Measurements from ENCODE around the gene JADE1.

The JADE1 gene

GRCh38 chr4:128859887-128860677, 50.6 kb downstream of the JADE1 start:
- no peak overlapping the region for H3K4me3 ChIP-seq (replicated peaks in 1 of 2; ENCODE audit: low read depth in 2 of 2, low read length in 2 of 2)
- DNase-seq (ENCODE audit: low read depth in 2 of 2), result peak; percentile 67 to 80
- no peak for TF ChIP-seq CTCF (IDR thresholded peaks at IDR 0.05; ENCODE audit: low read depth, low read length)

- H3K4me3 ChIP-seq (replicated peaks in 1 of 2; ENCODE audit: low read depth in 2 of 2, low read length in 2 of 2), result no peak overlapping the region
- DNase-seq (ENCODE audit: low read depth in 2 of 2), result no peak
- TF ChIP-seq CTCF (IDR thresholded peaks at IDR 0.05; ENCODE audit: low read depth, low read length), result no peak
Observed at GRCh38 chr4:128861856-128862518, 52.5 kb downstream of the JADE1 start.

- no peak overlapping the region for H3K4me3 ChIP-seq (replicated peaks in 1 of 2; ENCODE audit: low read depth in 2 of 2, low read length in 2 of 2)
- peak in 1 of 2 donors; percentile 33 for DNase-seq (ENCODE audit: low read depth in 2 of 2)
- no peak for TF ChIP-seq CTCF (IDR thresholded peaks at IDR 0.05; ENCODE audit: low read depth, low read length)
Observed at GRCh38 chr4:128862608-128863311, 53.3 kb downstream of the JADE1 start.

GRCh38 chr4:128863312-128864075, 54.0 kb downstream of the JADE1 start:
- TF ChIP-seq CTCF (IDR thresholded peaks at IDR 0.05; ENCODE audit: low read depth, low read length), result peak; percentile 80
- no peak overlapping the region for H3K4me3 ChIP-seq (replicated peaks in 1 of 2; ENCODE audit: low read depth in 2 of 2, low read length in 2 of 2)
- peak; percentile 85 to 87 for DNase-seq (ENCODE audit: low read depth in 2 of 2)

- no peak for TF ChIP-seq CTCF (IDR thresholded peaks at IDR 0.05; ENCODE audit: low read depth, low read length)
- DNase-seq (ENCODE audit: low read depth in 2 of 2), result no peak
Observed at GRCh38 chr4:128865132-128865531, 55.6 kb downstream of the JADE1 start.

GRCh38 chr4:128866269-128866668, 56.8 kb downstream of the JADE1 start:
- H3K4me3 ChIP-seq (replicated peaks in 1 of 2; ENCODE audit: low read depth in 2 of 2, low read length in 2 of 2), result no peak overlapping the region
- TF ChIP-seq CTCF (IDR thresholded peaks at IDR 0.05; ENCODE audit: low read depth, low read length), result no peak

More at GRCh38 chr4:128865132-128865531, 55.6 kb downstream of the JADE1 start:
- H3K4me3 ChIP-seq (replicated peaks in 1 of 2; ENCODE audit: low read depth in 2 of 2, low read length in 2 of 2), result no peak overlapping the region

More at GRCh38 chr4:128866269-128866668, 56.8 kb downstream of the JADE1 start:
- no peak for DNase-seq (ENCODE audit: low read depth in 2 of 2)
